IMR-90 (cell line): ENCODE results near the gene GFY. TPM values are rescaled to one million over a fixed set of nuclear protein-coding genes. Genes with fewer than 3 reads are reported as not detected.

Experiments
- ATAC-seq: fragments of 200-7000 bp; cut with Tn5 transposase; 2 replicates; pipeline ENCODE4 v1.9.1; 2020; ENCODE audit warnings: low read depth, mild to moderate bottlenecking, moderate library complexity
- BruUV-seq: library from RNA; stranded (reverse); fragments of 400-500 nt; replicated peaks from 2 replicates; lab custom pipeline; 2021; lab: Mats Ljungman, UMichigan
- CTCF ChIA-PET: fragments of 300-600 bp; formaldehyde crosslinking; extraction: SDS; loops from one replicate; lab custom pipeline; 2021; ENCODE audit warnings: antibody characterized with exemption; lab: Yijun Ruan, JAX
- POLR2A ChIA-PET: fragments of 300-600 bp; sonication (Branson Sonifier 250); formaldehyde crosslinking; loops from one replicate; lab custom pipeline; 2022; ENCODE audit warnings: antibody characterized with exemption; ENCODE audit not compliant: unreplicated experiment; lab: Charles Lee
- DNase-seq: peaks from one replicate; pipeline ENCODE4 v3.0.0; 2013
- H2AFZ ChIP-seq: replicated peaks from 2 replicates; pipeline ENCODE3; 2013; ENCODE audit warnings: low read length, mild to moderate bottlenecking; ENCODE audit not compliant: poor library complexity
- H2AK5ac ChIP-seq: 2 replicates; pipeline ENCODE4 v1.6.1; 2013; ENCODE audit warnings: low read depth, low read length, inconsistent platforms
- H2AK9ac ChIP-seq: replicated peaks from 2 replicates; pipeline ENCODE3; 2013; ENCODE audit warnings: mild to moderate bottlenecking, low read depth, low read length, moderate library complexity; ENCODE audit not compliant: poor library complexity
- H2BK120ac ChIP-seq: 2 replicates; pipeline ENCODE4 v1.6.1; 2013; ENCODE audit warnings: low read depth, low read length, inconsistent platforms
- H2BK15ac ChIP-seq: 3 replicates; pipeline ENCODE4 v1.6.1; 2013; ENCODE audit warnings: low read depth, low read length, inconsistent platforms
- H2BK20ac ChIP-seq: 2 replicates; pipeline ENCODE4 v1.6.1; 2013; ENCODE audit warnings: low read depth, mild to moderate bottlenecking, inconsistent platforms, low read length, moderate library complexity
- H2BK5ac ChIP-seq: 2 replicates; pipeline ENCODE4 v1.6.1; 2013; ENCODE audit warnings: mild to moderate bottlenecking, low read depth, low read length, inconsistent platforms; ENCODE audit not compliant: poor library complexity, severe bottlenecking
- H3K14ac ChIP-seq: replicated peaks from 2 replicates; pipeline ENCODE4 v1.6.1; 2013; ENCODE audit warnings: low read depth, low read length, inconsistent platforms
- H3K18ac ChIP-seq: 2 replicates; pipeline ENCODE4 v1.6.1; 2013; ENCODE audit warnings: low read depth, low read length, control low read depth
- H3K23ac ChIP-seq: 2 replicates; pipeline ENCODE4 v1.6.1; 2013; ENCODE audit warnings: low read depth, low read length, inconsistent platforms
- H3K27ac ChIP-seq: 2 replicates; pipeline ENCODE4 v1.5.1; 2013; ENCODE audit warnings: mild to moderate bottlenecking, control low read depth, low read length; ENCODE audit not compliant: insufficient read depth
- H3K27me3 ChIP-seq: 2 replicates; pipeline ENCODE4 v1.6.1; 2013; ENCODE audit warnings: low read length; ENCODE audit not compliant: control insufficient read depth, insufficient read depth
- H3K36me3 ChIP-seq: 2 replicates; pipeline ENCODE4 v1.6.1; 2013; ENCODE audit warnings: low read length, mixed read lengths; ENCODE audit not compliant: control insufficient read depth, insufficient read depth
- H3K4ac ChIP-seq: 2 replicates; pipeline ENCODE4 v1.6.1; 2013; ENCODE audit warnings: low read depth, low read length, inconsistent platforms
- H3K4me1 ChIP-seq: 2 replicates; pipeline ENCODE4 v1.6.1; 2013; ENCODE audit warnings: low read length, mixed read lengths; ENCODE audit not compliant: control insufficient read depth, insufficient read depth
- H3K4me2 ChIP-seq: 2 replicates; pipeline ENCODE4 v1.6.1; 2013; ENCODE audit warnings: low read depth, mild to moderate bottlenecking, control low read depth, low read length, moderate library complexity
- H3K4me3 ChIP-seq: 2 replicates; pipeline ENCODE4 v1.5.1; 2013; ENCODE audit warnings: low read depth, mild to moderate bottlenecking, control low read depth, low read length, moderate library complexity; ENCODE audit not compliant: insufficient read depth
- H3K56ac ChIP-seq: 2 replicates; pipeline ENCODE4 v1.6.1; 2013; ENCODE audit warnings: low read length, inconsistent platforms; ENCODE audit not compliant: insufficient read depth; ENCODE audit errors: extremely low read depth
- H3K79me1 ChIP-seq, 2 experiments: 2 replicates each; pipeline ENCODE4 v1.6.1; 2013; ENCODE audit warnings: low read length in 2 of 2, inconsistent platforms in 1 of 2, low read depth in 1 of 2
- H3K9ac ChIP-seq: 2 replicates; pipeline ENCODE4 v1.6.1; 2013; ENCODE audit warnings: low read depth, low read length, control low read depth
- H3K9me1 ChIP-seq: 2 replicates; pipeline ENCODE4 v1.6.1; 2013; ENCODE audit warnings: low read length, inconsistent platforms; ENCODE audit not compliant: insufficient read depth
- H3K9me3 ChIP-seq: 2 replicates; pipeline ENCODE4 v1.6.1; 2013; ENCODE audit warnings: low read length; ENCODE audit not compliant: control insufficient read depth, insufficient read depth
- H4K20me1 ChIP-seq: 2 replicates; pipeline ENCODE4 v1.6.1; 2013; ENCODE audit warnings: low read length, inconsistent platforms; ENCODE audit not compliant: insufficient read depth
- H4K5ac ChIP-seq: 2 replicates; pipeline ENCODE4 v1.6.1; 2013; ENCODE audit warnings: mild to moderate bottlenecking, low read depth, low read length, control low read depth
- H4K8ac ChIP-seq, 2 experiments: 2 replicates each; pipeline ENCODE4 v1.6.1; 2013; ENCODE audit warnings: low read depth in 2 of 2, low read length in 2 of 2, control low read depth in 1 of 2, inconsistent platforms in 1 of 2
- H4K91ac ChIP-seq: 2 replicates; pipeline ENCODE4 v1.6.1; 2013; ENCODE audit warnings: low read depth, low read length, inconsistent platforms; ENCODE audit not compliant: insufficient read depth
- BHLHE40 ChIP-seq: fragments of 150-350 bp; IDR thresholded peaks from 2 replicates; pipeline ENCODE4 v1.6.1; 2016; ENCODE audit warnings: mild to moderate bottlenecking, low read depth, low read length
- CHD1 ChIP-seq: IDR thresholded peaks from 2 replicates; pipeline ENCODE4 v1.6.1; 2012; ENCODE audit warnings: low read depth, low read length, improper control_type of control experiment
- CTCF ChIP-seq: conservative IDR thresholded peaks from 2 replicates; pipeline ENCODE4 v1.5.1; 2012; ENCODE audit warnings: mild to moderate bottlenecking, low read depth, low read length, improper control_type of control experiment
- FOS ChIP-seq: fragments of 150-350 bp; IDR thresholded peaks from 2 replicates; pipeline ENCODE4 v1.6.1; 2016; ENCODE audit warnings: low read depth, low read length
- MAFK ChIP-seq: IDR thresholded peaks from 2 replicates; pipeline ENCODE4 v1.6.1; 2012; ENCODE audit warnings: low read depth, low read length, improper control_type of control experiment
- MXI1 ChIP-seq: IDR thresholded peaks from 2 replicates; pipeline ENCODE4 v1.6.1; 2012; ENCODE audit warnings: low read depth, mild to moderate bottlenecking, low read length, moderate library complexity, borderline replicate concordance
- NFE2L2 ChIP-seq: fragments of 150-350 bp; IDR thresholded peaks from 2 replicates; pipeline ENCODE4 v1.6.1; 2016; ENCODE audit warnings: low read depth, mild to moderate bottlenecking, low read length
- RCOR1 ChIP-seq: IDR thresholded peaks from 2 replicates; pipeline ENCODE4 v1.6.1; 2012; ENCODE audit warnings: mild to moderate bottlenecking, low read length, improper control_type of control experiment; ENCODE audit not compliant: insufficient replicate concordance
- USF2 ChIP-seq: fragments of 150-350 bp; IDR thresholded peaks from 2 replicates; pipeline ENCODE4 v1.6.1; 2017; ENCODE audit warnings: mild to moderate bottlenecking, antibody characterized with exemption, low read length, low read depth
- WGBS, 2 experiments: methylation state at CpG; one replicate each; pipeline versions ENCODE4 v1.1.5 to v1.1.7; 2013; ENCODE audit warnings: missing lambda C conversion rate in 2 of 2; ENCODE audit not compliant: insufficient read length in 1 of 2; ENCODE audit errors: extremely low coverage in 2 of 2; 5-methylcytosine and 5-hydroxymethylcytosine counted together
- dilution Hi-C: fragments of 300-500 bp; cut with HindIII; formaldehyde crosslinking; loops from one replicate; pipeline ENCODE4 v1.14.3; 2018; ENCODE audit warnings: low sequenced_read_pairs; ENCODE audit not compliant: unreplicated experiment
- in situ Hi-C: fragments of 300-500 bp; cut with MboI; formaldehyde crosslinking; loops from 3 replicates; pipeline ENCODE4 v1.14.3; 2019; ENCODE audit warnings: low sequenced_read_pairs, inconsistent platforms, mixed read lengths
- intact Hi-C: fragments of 100-400 bp; cut with micrococcal nuclease; formaldehyde crosslinking; loops from 2 replicates; pipeline ENCODE4 v1.10.0; 2022
- polyA plus RNA-seq, 3 experiments: library from polyadenylated mRNA; depleted of rRNA; stranded (reverse); fragments of >200 nt; gene quantifications; 2 replicates each; pipeline ENCODE4 v1.2.3, GENCODE V29; 2012; ENCODE audit warnings: low replicate concordance in 1 of 3
- total RNA-seq: library from RNA; depleted of rRNA; stranded (reverse); fragments of >200 nt; gene quantifications from 2 replicates; pipeline ENCODE4 v1.2.3, GENCODE V29; 2012

The GFY gene
- total and polyA plus RNA-seq, 2 of the 4 experiments (the other 2 are of a cell fraction), result not detected

GRCh38 chr19:49414256-49414655 is 10.9 kb upstream of the GFY start:
- H3K4me1 ChIP-seq, result no peaks in the 10 kb centered on the region
- no peak overlapping the region for H3K27ac ChIP-seq
- H3K79me1 ChIP-seq, result no peaks in the 10 kb centered on the region
- no peak overlapping the region for H2BK20ac ChIP-seq
- H2BK5ac ChIP-seq, result no peak overlapping the region
- TF ChIP-seq RCOR1 (no peak), NFE2L2 (no peak), BHLHE40 (no peak), MXI1 (no peak), CTCF (no peak), CHD1 (no peak), FOS (no peak), MAFK (no peak), USF2 (no peak)
- POLR2A ChIA-PET, result no interaction called here
- no CpG with 5 or more reads among the region's 3 CpGs for WGBS, 2 experiments
- no peaks in the 10 kb centered on the region for H3K9me1 ChIP-seq
- H4K5ac ChIP-seq, result no peak overlapping the region
- H3K4me2 ChIP-seq, result no peak overlapping the region
- no peak overlapping the region for H2AK9ac ChIP-seq
- no peak overlapping the region for H2BK120ac ChIP-seq
- H3K9me3 ChIP-seq, result no peaks in the 10 kb centered on the region
- H2AFZ ChIP-seq, result no peak overlapping the region
- no peak overlapping the region for H3K4ac ChIP-seq
- no peak overlapping the region for H3K56ac ChIP-seq
- intact Hi-C loops, result no loop called here
- CTCF ChIA-PET, result no interaction called here
- DNase-seq, result no peak
- H3K18ac ChIP-seq, result no peak overlapping the region
- H4K20me1 ChIP-seq, result no peaks in the 10 kb centered on the region
- H3K4me3 ChIP-seq, result no peak overlapping the region
- H3K36me3 ChIP-seq, result no peaks in the 10 kb centered on the region
- H3K27me3 ChIP-seq, result peaks cover 62% of the 10 kb centered on the region
- no peak overlapping the region for H2BK15ac ChIP-seq
- H3K23ac ChIP-seq, result no peak overlapping the region
- no peak overlapping the region for H4K8ac ChIP-seq
- no TSS peak for BruUV-seq
- no peak for ATAC-seq
- H4K91ac ChIP-seq, result no peak overlapping the region
- in situ Hi-C loops, result no loop called here
- H2AK5ac ChIP-seq, result no peak overlapping the region
- dilution Hi-C loops, result no loop called here
- no peak overlapping the region for H3K14ac ChIP-seq
- no peak overlapping the region for H3K9ac ChIP-seq
